ENCODE data around the gene SKAP1.
A peak's percentile ranks its signal among the peaks of the same experiment; 100 is the strongest.

The SKAP1 gene

GRCh38 chr17:48110761-48111160 lies 319.3 kb downstream of the SKAP1 start:
- no peak for DNase-seq (ENCODE audit: low spot score)

GRCh38 chr17:48107137-48108055 lies 322.6 kb downstream of the SKAP1 start, which contains the start of gene SNX11:
Gene SNX11 (plus strand): TSS chr17:48107766. CDS start chr17:48112044, 4,278 bp downstream.
- DNase-seq (ENCODE audit: low spot score) = peak; percentile 92

GRCh38 chr17:48106802-48107136 lies 323.2 kb downstream of the SKAP1 start:
- DNase-seq (ENCODE audit: low spot score) = no peak

GRCh38 chr17:48104440-48104839 lies 325.6 kb downstream of the SKAP1 start:
- DNase-seq (ENCODE audit: low spot score) = no peak

GRCh38 chr17:48102798-48103715 lies 327.0 kb downstream of the SKAP1 start:
- DNase-seq (ENCODE audit: low spot score) = no peak

- DNase-seq (ENCODE audit: low spot score) = no peak
These were observed 327.8 kb downstream of the SKAP1 start for GRCh38 chr17:48102043-48102750.

GRCh38 chr17:48101012-48101720 lies 328.8 kb downstream of the SKAP1 start, which contains the start of gene CBX1:
Gene CBX1 (minus strand): TSS chr17:48101478. CDS start chr17:48077004, 24,474 bp downstream.
- peak; percentile 98 for DNase-seq (ENCODE audit: low spot score)

GRCh38 chr17:48100591-48101011 lies 329.4 kb downstream of the SKAP1 start:
- DNase-seq (ENCODE audit: low spot score) = no peak

GRCh38 chr17:48100160-48100559 lies 329.9 kb downstream of the SKAP1 start:
- DNase-seq (ENCODE audit: low spot score) = no peak

GRCh38 chr17:48095611-48096010 lies 334.4 kb downstream of the SKAP1 start:
- DNase-seq (ENCODE audit: low spot score) = no peak

- DNase-seq (ENCODE audit: low spot score) = no peak
These were observed 336.5 kb downstream of the SKAP1 start for GRCh38 chr17:48093341-48094045.

- no peak for DNase-seq (ENCODE audit: low spot score)
These were observed 345.1 kb downstream of the SKAP1 start for GRCh38 chr17:48084932-48085331.

Small RNA genes within 50 kb of the gene (small RNA-seq; reads per million reads assigned to genes)
- gene MIR1203 (0 reads per million in 2 experiments), gene RF00012 (0.10 to 0.84 reads per million in 2 experiments), gene RF00019 (0 reads per million in 2 experiments), gene RNU6-1152P (0 reads per million in 2 experiments), gene RNU6-1201P (0 reads per million in 2 experiments)
